GM08714 (cell line): Measurements from ENCODE around the gene COX6A2.

Experiments used
- H3K4me3 ChIP-seq: fragments of 200-500 bp; sonication (Bioruptor generic); 2 replicates; pipeline ENCODE4 v1.5.1; 2014; ENCODE audit warnings: mild to moderate bottlenecking, low read length, inconsistent platforms
- ZNF274 ChIP-seq: IDR thresholded peaks from 2 replicates; pipeline ENCODE4 v1.6.1; 2012; ENCODE audit warnings: mild to moderate bottlenecking, low read depth, low read length

COX6A2 gene

DNA sequence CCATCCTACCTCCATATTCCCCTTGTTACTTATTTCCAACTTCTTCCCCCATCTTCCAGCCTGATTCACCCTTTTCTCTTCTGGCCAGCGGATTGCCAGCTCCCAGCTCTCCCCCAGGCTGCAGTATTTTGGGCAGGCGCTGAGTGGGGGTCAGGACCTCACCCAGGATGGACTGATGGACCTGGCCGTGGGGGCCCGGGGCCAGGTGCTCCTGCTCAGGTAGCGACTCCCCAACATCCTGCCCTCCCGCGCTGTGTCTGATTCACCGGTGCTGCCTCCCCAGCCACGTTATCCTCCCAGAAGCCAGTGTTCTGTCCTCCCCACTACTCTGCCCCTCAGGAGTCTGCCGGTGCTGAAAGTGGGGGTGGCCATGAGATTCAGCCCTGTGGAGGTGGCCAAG, 15.4 kb downstream of the COX6A2 start:
- H3K4me3 ChIP-seq = no peak overlapping the region
- TF ChIP-seq ZNF274 = no peak

DNA sequence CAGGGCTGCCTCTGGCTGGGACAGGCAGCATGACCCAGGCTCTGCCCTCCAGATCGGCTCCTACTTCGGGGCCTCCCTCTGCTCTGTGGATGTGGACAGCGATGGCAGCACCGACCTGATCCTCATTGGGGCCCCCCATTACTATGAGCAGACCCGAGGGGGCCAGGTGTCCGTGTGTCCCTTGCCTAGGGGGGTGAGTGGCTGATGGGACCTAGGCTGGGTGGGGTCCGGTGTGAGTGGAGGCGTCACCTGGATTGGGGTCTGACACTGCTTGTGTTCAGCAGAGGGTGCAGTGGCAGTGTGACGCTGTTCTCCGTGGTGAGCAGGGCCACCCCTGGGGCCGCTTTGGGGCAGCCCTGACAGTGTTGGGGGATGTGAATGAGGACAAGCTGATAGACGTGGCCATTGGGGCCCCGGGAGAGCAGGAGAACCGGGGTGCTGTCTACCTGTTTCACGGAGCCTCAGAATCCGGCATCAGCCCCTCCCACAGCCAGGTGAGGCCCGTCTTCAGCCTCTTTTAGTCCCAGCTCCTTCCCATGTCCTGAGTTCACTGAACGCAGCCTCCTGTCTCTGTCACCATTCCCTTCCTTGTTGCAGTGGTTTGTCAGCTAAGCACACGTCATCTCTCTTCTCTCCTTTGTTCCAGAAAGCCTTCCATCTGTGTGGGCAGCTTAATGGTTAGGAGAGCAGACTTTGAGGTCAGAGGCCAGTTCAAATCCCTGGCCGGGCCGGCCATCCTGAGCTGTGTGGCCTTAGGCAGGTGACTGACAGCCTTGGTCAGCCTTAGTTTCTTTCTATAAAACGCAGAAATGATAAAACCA, 16.9 kb downstream of the COX6A2 start:
- H3K4me3 ChIP-seq = no peak overlapping the region

DNA sequence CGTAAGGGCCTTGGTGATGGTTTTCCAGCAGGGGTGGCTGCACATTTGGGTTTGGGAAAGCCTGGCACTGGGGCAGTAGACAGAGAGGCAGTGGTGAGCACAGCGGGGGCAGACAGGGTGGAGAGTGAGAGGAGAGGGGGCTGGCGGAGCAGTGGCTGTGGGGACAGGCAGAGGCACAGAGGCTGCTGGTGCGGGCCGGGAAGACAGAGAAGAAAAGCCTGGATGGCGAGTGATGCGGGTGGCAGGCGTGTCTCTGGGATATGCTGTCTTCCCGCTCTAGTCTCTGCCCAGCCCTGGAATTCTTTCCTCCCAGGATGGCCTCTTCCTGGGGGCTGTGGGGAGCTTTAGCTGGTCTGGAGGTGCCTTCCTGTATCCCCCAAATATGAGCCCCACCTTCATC, 18.1 kb downstream of the COX6A2 start:
- no peak for TF ChIP-seq ZNF274
- H3K4me3 ChIP-seq = no peak overlapping the region

More for the DNA sequence above, 16.9 kb downstream of the COX6A2 start:
- TF ChIP-seq ZNF274 = no peak

DNA sequence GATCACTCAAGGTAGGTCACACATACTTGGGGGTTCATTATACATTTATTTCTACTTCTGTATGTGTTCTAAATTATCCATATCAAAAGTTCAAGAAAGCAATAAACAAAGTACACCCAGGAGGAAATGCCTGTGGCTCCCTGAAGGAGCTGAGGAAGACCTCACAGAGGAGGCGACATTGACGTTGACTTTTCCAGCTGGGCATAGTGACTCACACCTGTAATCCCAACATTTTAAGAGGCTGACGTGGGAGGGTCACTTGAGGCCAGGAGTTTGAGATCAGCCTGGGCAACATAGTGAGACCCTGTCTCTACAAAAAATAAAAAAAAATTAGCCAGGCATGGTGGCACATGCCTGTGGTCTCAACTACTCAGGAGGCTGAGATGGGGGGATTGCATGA, 18.7 kb downstream of the COX6A2 start:
- no peak overlapping the region for H3K4me3 ChIP-seq
- TF ChIP-seq ZNF274 = no peak

DNA sequence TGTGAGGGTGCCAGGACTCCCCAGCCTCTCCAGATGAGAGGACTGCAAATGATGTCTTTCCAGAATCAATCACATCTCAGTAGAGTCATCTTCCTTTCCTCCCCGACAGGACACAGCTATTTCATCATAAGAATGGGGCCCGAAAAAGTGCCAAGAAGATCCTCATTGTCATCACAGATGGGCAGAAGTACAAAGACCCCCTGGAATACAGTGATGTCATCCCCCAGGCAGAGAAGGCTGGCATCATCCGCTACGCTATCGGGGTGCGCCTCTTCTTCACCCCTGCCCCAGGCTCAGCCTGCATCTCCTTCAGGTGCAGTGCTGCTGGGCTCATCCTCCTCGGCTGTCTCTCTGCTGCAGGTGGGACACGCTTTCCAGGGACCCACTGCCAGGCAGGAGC, 20.8 kb downstream of the COX6A2 start:
- H3K4me3 ChIP-seq = no peak overlapping the region
- TF ChIP-seq ZNF274 = no peak

DNA sequence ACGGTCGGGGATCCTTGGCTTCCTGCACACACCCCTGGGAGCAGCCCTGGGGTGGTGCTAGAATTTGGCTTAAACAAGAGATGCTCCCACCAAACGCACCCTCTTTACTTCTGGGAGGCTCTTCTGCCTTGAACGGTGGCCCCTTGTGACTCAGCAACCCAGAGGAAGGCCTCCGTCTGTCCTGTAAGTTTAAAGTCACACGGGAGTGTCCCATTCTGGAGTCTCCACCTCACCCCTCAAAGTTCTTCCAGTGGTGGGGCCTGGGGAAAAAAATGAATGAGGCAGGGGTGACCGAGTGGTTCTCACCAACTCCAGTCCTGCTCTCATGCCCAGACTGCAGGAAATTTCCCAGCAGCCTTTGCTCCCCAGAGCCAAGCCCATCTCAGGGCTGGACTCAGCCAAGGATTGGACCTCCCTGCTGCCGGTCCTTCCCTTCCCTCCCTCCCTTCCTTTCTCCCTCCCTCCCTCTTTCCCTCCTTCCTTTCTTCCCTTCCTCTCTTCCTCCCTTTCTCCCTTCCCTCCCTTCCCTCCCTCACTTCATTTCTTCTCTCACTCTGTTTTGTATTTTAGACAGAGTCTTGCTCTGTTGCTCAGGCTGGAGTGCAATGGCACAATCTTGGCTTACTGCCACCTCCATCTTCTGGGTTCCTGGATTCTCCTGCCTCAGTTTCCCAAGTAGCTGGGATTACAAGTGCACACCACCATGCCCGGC, 23.7 kb downstream of the COX6A2 start:
- no peak for TF ChIP-seq ZNF274
- H3K4me3 ChIP-seq = no peak overlapping the region

DNA sequence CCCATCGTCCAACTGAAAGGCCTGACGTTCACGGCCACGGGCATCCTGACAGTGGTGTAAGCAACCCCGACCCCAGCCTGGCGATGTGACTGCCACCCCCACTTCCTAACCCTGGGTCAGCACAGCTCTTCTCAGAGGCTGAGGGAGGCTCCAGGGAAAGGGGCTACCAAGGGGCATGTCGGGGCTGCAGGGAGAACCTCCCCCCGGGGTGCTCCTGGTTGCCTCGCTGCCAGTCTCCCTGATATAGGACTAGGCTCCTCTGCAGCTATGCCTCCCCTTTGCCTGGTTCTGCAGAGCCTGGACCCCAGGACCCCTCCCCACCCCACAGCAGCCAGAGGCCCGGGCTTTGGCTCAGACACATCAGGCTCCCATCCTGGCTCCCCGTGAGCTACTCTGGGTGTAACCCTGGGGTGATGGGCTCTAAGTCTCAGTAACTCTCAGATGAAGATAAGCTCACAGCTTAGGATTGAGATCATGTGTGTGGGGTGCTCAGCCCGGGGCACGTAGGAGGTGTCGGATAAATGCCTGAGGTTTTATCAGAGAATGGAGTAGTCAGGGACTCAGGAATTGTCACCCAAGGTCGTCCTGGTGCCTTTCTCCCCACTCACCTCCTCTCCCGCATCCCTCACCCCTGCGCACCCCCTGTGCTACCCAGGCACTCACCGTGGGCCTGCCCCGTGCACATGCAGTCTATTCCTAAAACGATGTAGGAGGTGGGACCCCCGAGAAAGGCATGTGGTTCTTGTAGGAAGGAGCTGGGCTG, 24.4 kb downstream of the COX6A2 start:
- no peak for TF ChIP-seq ZNF274
- H3K4me3 ChIP-seq = no peak overlapping the region

DNA sequence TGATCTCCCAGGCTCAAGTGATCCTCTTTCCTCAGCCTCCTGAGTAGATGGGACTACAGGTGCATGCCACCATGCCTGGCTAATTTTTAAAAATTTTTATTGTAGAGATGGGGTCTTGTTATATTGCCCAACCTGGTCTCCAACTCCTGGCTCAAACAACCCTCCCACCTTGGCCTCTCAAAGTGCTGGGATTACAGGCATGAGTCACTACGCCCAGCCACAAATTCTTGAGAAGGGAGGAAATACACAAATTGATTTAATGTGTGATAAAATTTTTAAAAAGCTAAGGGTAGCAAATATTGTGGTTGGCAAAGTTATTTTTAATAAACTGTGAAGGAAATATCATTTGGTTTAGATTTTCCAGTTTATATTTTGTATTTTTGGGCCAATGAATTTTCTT, 25.5 kb downstream of the COX6A2 start:
- no peak overlapping the region for H3K4me3 ChIP-seq
- TF ChIP-seq ZNF274 = no peak

DNA sequence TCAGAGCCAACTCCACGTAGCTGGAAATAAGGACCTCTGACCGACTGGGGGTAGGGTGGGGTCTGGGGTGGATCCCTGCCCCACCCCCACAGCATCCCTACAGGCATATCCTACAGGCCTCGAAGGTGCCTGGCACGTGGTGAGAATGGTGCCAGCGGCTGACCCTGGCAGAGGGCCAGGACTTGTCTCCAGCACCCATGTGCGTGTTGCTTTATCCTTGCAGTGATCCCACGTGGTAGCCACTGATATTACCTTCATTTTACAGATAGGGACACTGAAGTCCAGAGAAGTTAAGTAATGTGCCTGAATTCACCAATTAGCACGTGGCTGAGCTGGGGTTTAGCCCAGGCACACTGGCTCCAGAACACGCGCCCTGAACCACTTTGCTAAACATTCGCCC, 26.7 kb downstream of the COX6A2 start:
- no peak overlapping the region for H3K4me3 ChIP-seq
- no peak for TF ChIP-seq ZNF274

DNA sequence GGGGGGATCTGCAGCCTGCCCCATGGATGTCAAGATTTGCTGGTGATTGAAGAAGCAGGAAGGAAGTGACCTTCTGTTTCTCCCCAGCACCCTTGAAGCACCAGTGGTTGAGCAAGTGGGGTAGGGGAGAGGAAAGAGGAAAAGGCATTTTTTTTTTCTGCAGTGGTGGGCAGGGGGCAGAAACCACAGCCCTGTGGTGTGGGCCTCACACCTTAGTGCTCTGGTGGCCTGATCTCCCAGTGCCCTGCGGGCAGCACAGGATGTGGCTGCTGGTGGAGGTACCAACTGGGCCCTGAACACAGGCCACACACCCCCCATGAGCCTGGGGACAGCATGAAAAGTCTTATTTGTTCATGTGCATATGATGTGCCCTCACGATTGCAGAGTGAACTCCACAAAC, 28.0 kb downstream of the COX6A2 start:
- no peak for TF ChIP-seq ZNF274

DNA sequence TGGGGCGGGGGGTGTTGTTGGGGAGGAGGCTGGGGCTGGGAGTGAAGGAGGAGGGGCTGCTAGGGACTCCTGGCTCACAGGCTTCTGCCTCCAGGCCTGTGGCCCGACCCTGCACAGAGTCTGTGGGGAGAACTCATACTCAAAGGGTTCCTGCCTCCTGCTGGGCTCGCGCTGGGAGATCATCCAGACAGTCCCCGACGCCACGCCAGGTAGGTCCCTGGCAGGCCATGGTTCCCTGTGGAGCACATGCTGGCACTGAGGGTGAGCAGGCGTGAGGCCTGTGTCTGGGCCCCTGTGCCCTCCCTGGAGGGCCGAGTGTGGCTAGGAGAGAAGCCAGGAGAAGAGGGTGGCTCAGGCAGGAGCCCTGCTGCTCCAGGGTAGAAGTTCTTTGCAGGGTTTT, 30.5 kb downstream of the COX6A2 start:
- TF ChIP-seq ZNF274 = no peak

More for the DNA sequence above, 28.0 kb downstream of the COX6A2 start:
- no peak overlapping the region for H3K4me3 ChIP-seq

DNA sequence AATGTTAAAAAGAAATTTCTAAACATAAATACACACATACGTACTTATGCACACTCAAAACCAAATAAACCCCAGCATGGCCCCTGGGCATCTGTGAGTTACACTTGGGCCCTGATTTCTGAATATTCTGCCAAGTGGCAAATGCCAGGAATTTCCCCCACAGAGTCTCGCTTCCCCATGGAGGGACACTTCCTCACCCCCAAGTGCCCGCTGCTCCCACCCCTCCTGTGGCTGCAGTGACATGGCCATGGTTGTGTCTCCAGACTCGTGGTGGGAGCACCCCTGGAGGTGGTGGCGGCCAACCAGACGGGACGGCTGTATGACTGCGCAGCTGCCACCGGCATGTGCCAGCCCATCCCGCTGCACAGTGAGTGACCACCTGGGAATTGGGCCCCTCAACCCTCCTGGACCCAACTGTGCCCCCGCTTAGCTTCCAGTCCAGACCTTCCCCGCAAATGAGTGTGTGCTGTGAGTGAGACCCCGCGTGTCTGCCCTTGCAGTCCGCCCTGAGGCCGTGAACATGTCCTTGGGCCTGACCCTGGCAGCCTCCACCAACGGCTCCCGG, 31.0 kb downstream of the COX6A2 start:
- no peak for TF ChIP-seq ZNF274
- H3K4me3 ChIP-seq = no peak overlapping the region

More for the DNA sequence above, 30.5 kb downstream of the COX6A2 start:
- no peak overlapping the region for H3K4me3 ChIP-seq

DNA sequence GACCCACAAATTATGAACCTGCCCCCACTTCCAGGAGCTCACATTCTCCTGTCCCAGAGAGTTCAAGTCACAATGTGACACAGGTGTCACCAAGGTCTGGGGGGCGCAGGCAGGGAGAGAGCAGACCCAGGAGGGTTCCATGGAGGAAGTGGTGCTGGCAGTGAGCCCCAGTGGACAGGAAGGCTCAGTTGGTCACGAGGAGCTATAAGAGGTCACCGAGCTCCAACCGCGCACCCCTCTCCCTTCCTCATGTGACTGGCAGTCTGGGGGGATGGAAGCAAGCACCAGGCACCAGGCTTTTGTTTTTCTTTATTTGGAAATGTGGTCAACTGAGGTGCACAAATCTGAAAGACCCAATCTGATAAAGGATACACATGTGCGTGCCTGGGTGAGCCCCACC, 32.5 kb downstream of the COX6A2 start:
- H3K4me3 ChIP-seq = no peak overlapping the region
- TF ChIP-seq ZNF274 = no peak

DNA sequence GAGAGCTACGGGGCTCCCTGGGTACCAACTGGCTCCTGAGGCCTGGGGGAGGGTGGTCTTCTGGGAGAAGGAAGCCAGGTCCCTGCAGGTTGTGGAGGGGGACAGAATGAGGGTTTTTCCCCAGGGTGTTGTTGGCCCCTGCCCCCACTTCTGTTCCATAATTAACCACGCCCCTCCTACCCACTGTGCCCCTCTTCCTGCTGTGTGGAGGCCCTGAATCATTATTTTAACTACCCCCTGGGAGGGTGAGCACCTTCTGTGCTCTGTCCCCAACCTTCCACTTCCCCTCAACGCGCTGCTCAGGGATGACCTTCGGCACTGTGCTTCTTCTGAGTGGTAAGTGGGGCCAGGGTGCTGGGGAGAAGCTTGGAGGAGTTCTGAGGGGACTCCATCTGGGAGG, 35.1 kb downstream of the COX6A2 start, which contains the start of gene ITGAD:
ITGAD (plus strand) TSS at position 280 of the 400 bp plus-strand sequence; CDS start at position 306, 26 bp downstream.
- TF ChIP-seq ZNF274 = no peak
- H3K4me3 ChIP-seq = no peak within 1 kb of the TSS
